HepG2 (cell line): ENCODE data around the gene GSPT1. TPM values are rescaled to one million over a fixed set of nuclear protein-coding genes. Genes with fewer than 3 reads are reported as not detected.
A peak's percentile ranks its signal among the peaks of the same experiment; 100 is the strongest.

Experiments
- CEBPG ChIP-seq: IDR thresholded peaks from 2 replicates; pipeline ENCODE4 v1.6.1; 2016
- FOXC1 ChIP-seq: sonication (generic); formaldehyde crosslinking; IDR thresholded peaks from 2 replicates; pipeline ENCODE4 v1.8.0; 2022; ENCODE audit warnings: mild to moderate bottlenecking, missing genetic modification reagents, borderline replicate concordance
- GATAD1 ChIP-seq: IDR thresholded peaks from 2 replicates; pipeline ENCODE4 v1.6.1; 2016; ENCODE audit warnings: missing genetic modification reagents, missing compliant biosample characterization
- HOXA9 ChIP-seq: sonication (generic); formaldehyde crosslinking; IDR thresholded peaks from 2 replicates; pipeline ENCODE4 v1.8.1; 2022; ENCODE audit warnings: missing genetic modification reagents, mild to moderate bottlenecking, moderate library complexity, borderline replicate concordance
- JDP2 ChIP-seq: sonication (generic); formaldehyde crosslinking; IDR thresholded peaks from 2 replicates; pipeline ENCODE4 v1.8.1; 2022; ENCODE audit warnings: missing genetic modification reagents, borderline replicate concordance
- MAF1 ChIP-seq: sonication (generic); formaldehyde crosslinking; IDR thresholded peaks from 2 replicates; pipeline ENCODE4 v1.5.0; 2020; ENCODE audit warnings: missing genetic modification reagents, borderline replicate concordance
- RAD51 ChIP-seq: fragments of 450-650 bp; IDR thresholded peaks from 2 replicates; pipeline ENCODE4 v1.6.1; 2016; ENCODE audit warnings: borderline replicate concordance
- SIN3B ChIP-seq: fragments of 150-350 bp; IDR thresholded peaks from 2 replicates; pipeline ENCODE4 v1.6.1; 2014; ENCODE audit warnings: low read length
- STAT5B ChIP-seq: sonication (generic); formaldehyde crosslinking; IDR thresholded peaks from 2 replicates; pipeline ENCODE4 v1.4.0; 2020; ENCODE audit warnings: missing genetic modification reagents
- TBX3 ChIP-seq: fragments of 450-650 bp; IDR thresholded peaks from 2 replicates; pipeline ENCODE4 v1.6.1; 2017; ENCODE audit warnings: antibody characterized with exemption, mild to moderate bottlenecking, inconsistent platforms, borderline replicate concordance
- ZFAT ChIP-seq: sonication (generic); formaldehyde crosslinking; conservative IDR thresholded peaks from 2 replicates; pipeline ENCODE4 v1.8.1; 2023; ENCODE audit warnings: missing genetic modification reagents, inconsistent platforms
- ZNF253 ChIP-seq: sonication (generic); formaldehyde crosslinking; IDR thresholded peaks from 2 replicates; pipeline ENCODE4 v1.8.0; 2022; ENCODE audit warnings: mild to moderate bottlenecking, missing genetic modification reagents, borderline replicate concordance
- ZNF639 ChIP-seq: conservative IDR thresholded peaks from 2 replicates; pipeline ENCODE4 v1.6.1; 2018; ENCODE audit warnings: missing genetic modification reagents
- ZNF841 ChIP-seq: sonication (generic); formaldehyde crosslinking; IDR thresholded peaks from 2 replicates; pipeline ENCODE4 v1.8.1; 2023; ENCODE audit warnings: missing genetic modification reagents, borderline replicate concordance
- polyA plus RNA-seq, 8 experiments: library from polyadenylated mRNA; depleted of rRNA in 3 of 8; stranded (reverse) in 7 of 8; unstranded in 1 of 8; fragments of >200 nt; fragmentation: Illumina TruSeq in 4 of 8; extraction: Trizol in 4 of 8; gene quantifications; 2 replicates each; pipeline versions ENCODE4 v1.2.1 to v1.2.3, GENCODE V29; 2011 to 2016; ENCODE audit warnings: low read depth in 4 of 8, missing spikeins in 1 of 8, mixed read lengths in 1 of 8; ENCODE audit not compliant: insufficient read depth in 1 of 8
- total RNA-seq, 5 experiments: library from RNA; depleted of rRNA; stranded (reverse); fragments of >200 nt; fragmentation: Illumina TruSeq; extraction: Trizol; gene quantifications; 2 replicates each; pipeline ENCODE4 v1.2.3, GENCODE V29; 2016; ENCODE audit warnings: low read depth in 1 of 5
- TF ChIP-seq, protein P1 (sequence below): sonication (generic); formaldehyde crosslinking; conservative IDR thresholded peaks from 2 replicates; pipeline ENCODE4 v1.4.0; 2020; ENCODE audit warnings: mild to moderate bottlenecking, missing genetic modification reagents, moderate library complexity
- TF ChIP-seq, protein P2 (sequence below): sonication (generic); formaldehyde crosslinking; IDR thresholded peaks from 2 replicates; pipeline ENCODE4 v1.4.0; 2020; ENCODE audit warnings: missing genetic modification reagents, borderline replicate concordance
- TF ChIP-seq, protein P3 (sequence below): sonication (generic); formaldehyde crosslinking; IDR thresholded peaks from 2 replicates; pipeline ENCODE4 v1.4.0; 2020; ENCODE audit warnings: mild to moderate bottlenecking, missing genetic modification reagents

The GSPT1 gene
- total and polyA plus RNA-seq, 2 of the 13 experiments (the other 11 are each of a cell fraction or from before 2014, with no cell fraction given): 120 to 316 TPM

DNA sequence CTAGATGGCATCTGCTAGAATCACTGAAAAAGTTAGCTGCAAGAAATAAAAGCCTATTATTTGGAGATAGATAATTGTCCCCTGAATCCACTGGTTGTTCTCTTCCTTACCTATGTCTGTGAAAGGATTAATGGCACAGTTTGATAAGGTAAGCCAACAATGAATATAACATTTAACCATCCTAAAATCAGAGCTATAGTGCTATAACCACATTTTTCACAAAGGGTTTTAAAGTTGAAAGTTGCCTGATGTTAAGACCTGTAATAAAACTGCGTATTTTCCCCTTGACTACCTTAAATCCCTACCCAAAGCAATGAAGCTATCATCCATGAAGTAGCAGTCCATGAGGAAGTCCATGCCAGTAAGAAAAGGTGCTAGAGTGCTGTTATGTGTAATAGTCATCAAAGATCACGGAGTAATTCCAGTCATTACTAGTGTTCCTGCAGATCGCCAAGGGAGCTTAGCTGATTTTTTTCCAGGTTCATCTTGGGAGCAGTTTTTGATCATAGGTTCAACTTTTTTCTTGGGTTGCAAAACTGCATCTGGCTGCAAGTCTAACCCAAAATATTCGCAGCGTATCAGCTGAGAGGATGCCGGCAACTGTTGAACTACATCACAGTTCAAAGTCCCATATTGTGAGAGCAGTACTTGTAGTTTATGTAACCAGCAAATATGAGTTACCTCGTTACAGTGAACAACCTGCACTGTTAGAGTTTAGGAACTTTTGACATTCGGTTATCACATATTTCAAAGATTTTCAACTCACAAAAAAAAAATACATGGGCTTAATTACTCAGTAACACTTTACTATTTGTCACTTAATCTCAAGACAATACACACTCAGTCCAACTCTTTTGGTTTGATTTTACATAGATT is 46.2 kb downstream of the GSPT1 start (continued):
- no peak for TF ChIP-seq TBX3
- no peak for TF ChIP-seq ZFAT (CRISPR knock-in tag)
- no peak for TF ChIP-seq ZNF639 (CRISPR knock-in tag)
- TF ChIP-seq ZNF841 (CRISPR knock-in tag): 0 out of 2 replicates have a peak, but pooled peaks have one; percentile 34
- TF ChIP-seq HOXA9: no peak
- TF ChIP-seq MAF1 (CRISPR knock-in tag): no peak
- TF ChIP-seq, protein P1, sequence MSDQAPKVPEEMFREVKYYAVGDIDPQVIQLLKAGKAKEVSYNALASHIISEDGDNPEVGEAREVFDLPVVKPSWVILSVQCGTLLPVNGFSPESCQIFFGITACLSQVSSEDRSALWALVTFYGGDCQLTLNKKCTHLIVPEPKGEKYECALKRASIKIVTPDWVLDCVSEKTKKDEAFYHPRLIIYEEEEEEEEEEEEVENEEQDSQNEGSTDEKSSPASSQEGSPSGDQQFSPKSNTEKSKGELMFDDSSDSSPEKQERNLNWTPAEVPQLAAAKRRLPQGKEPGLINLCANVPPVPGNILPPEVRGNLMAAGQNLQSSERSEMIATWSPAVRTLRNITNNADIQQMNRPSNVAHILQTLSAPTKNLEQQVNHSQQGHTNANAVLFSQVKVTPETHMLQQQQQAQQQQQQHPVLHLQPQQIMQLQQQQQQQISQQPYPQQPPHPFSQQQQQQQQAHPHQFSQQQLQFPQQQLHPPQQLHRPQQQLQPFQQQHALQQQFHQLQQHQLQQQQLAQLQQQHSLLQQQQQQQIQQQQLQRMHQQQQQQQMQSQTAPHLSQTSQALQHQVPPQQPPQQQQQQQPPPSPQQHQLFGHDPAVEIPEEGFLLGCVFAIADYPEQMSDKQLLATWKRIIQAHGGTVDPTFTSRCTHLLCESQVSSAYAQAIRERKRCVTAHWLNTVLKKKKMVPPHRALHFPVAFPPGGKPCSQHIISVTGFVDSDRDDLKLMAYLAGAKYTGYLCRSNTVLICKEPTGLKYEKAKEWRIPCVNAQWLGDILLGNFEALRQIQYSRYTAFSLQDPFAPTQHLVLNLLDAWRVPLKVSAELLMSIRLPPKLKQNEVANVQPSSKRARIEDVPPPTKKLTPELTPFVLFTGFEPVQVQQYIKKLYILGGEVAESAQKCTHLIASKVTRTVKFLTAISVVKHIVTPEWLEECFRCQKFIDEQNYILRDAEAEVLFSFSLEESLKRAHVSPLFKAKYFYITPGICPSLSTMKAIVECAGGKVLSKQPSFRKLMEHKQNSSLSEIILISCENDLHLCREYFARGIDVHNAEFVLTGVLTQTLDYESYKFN (CRISPR knock-in tag): peak; percentile 70
- TF ChIP-seq ZNF253 (CRISPR knock-in tag): no peak
- no peak for TF ChIP-seq RAD51
- no peak for TF ChIP-seq FOXC1 (CRISPR knock-in tag)
- no peak for TF ChIP-seq GATAD1 (CRISPR knock-in tag)
- TF ChIP-seq, protein P2, sequence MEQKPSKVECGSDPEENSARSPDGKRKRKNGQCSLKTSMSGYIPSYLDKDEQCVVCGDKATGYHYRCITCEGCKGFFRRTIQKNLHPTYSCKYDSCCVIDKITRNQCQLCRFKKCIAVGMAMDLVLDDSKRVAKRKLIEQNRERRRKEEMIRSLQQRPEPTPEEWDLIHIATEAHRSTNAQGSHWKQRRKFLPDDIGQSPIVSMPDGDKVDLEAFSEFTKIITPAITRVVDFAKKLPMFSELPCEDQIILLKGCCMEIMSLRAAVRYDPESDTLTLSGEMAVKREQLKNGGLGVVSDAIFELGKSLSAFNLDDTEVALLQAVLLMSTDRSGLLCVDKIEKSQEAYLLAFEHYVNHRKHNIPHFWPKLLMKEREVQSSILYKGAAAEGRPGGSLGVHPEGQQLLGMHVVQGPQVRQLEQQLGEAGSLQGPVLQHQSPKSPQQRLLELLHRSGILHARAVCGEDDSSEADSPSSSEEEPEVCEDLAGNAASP: peak; percentile 61; the same call in 1 of the 2 replicates
- TF ChIP-seq JDP2 (CRISPR knock-in tag): no peak
- TF ChIP-seq SIN3B: 0 out of 2 replicates have a peak, but pooled peaks have one; percentile 26
- no peak for TF ChIP-seq STAT5B (CRISPR knock-in tag)
- TF ChIP-seq, protein P3, sequence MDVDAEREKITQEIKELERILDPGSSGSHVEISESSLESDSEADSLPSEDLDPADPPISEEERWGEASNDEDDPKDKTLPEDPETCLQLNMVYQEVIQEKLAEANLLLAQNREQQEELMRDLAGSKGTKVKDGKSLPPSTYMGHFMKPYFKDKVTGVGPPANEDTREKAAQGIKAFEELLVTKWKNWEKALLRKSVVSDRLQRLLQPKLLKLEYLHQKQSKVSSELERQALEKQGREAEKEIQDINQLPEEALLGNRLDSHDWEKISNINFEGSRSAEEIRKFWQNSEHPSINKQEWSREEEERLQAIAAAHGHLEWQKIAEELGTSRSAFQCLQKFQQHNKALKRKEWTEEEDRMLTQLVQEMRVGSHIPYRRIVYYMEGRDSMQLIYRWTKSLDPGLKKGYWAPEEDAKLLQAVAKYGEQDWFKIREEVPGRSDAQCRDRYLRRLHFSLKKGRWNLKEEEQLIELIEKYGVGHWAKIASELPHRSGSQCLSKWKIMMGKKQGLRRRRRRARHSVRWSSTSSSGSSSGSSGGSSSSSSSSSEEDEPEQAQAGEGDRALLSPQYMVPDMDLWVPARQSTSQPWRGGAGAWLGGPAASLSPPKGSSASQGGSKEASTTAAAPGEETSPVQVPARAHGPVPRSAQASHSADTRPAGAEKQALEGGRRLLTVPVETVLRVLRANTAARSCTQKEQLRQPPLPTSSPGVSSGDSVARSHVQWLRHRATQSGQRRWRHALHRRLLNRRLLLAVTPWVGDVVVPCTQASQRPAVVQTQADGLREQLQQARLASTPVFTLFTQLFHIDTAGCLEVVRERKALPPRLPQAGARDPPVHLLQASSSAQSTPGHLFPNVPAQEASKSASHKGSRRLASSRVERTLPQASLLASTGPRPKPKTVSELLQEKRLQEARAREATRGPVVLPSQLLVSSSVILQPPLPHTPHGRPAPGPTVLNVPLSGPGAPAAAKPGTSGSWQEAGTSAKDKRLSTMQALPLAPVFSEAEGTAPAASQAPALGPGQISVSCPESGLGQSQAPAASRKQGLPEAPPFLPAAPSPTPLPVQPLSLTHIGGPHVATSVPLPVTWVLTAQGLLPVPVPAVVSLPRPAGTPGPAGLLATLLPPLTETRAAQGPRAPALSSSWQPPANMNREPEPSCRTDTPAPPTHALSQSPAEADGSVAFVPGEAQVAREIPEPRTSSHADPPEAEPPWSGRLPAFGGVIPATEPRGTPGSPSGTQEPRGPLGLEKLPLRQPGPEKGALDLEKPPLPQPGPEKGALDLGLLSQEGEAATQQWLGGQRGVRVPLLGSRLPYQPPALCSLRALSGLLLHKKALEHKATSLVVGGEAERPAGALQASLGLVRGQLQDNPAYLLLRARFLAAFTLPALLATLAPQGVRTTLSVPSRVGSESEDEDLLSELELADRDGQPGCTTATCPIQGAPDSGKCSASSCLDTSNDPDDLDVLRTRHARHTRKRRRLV (CRISPR knock-in tag): no peak
- peak; percentile 86 for TF ChIP-seq CEBPG (CRISPR knock-in tag)
